GM21717 (cell line): Measurements from ENCODE around the gene RAB34.

Source experiments
- ATAC-seq: cut with Tn5 transposase; IDR thresholded peaks from one replicate; pipeline ENCODE4 v1.9.1; 2021; ENCODE audit warnings: mild to moderate bottlenecking, moderate library complexity; ENCODE audit not compliant: unreplicated experiment

RAB34 gene, protein sequence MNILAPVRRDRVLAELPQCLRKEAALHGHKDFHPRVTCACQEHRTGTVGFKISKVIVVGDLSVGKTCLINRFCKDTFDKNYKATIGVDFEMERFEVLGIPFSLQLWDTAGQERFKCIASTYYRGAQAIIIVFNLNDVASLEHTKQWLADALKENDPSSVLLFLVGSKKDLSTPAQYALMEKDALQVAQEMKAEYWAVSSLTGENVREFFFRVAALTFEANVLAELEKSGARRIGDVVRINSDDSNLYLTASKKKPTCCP

DNA sequence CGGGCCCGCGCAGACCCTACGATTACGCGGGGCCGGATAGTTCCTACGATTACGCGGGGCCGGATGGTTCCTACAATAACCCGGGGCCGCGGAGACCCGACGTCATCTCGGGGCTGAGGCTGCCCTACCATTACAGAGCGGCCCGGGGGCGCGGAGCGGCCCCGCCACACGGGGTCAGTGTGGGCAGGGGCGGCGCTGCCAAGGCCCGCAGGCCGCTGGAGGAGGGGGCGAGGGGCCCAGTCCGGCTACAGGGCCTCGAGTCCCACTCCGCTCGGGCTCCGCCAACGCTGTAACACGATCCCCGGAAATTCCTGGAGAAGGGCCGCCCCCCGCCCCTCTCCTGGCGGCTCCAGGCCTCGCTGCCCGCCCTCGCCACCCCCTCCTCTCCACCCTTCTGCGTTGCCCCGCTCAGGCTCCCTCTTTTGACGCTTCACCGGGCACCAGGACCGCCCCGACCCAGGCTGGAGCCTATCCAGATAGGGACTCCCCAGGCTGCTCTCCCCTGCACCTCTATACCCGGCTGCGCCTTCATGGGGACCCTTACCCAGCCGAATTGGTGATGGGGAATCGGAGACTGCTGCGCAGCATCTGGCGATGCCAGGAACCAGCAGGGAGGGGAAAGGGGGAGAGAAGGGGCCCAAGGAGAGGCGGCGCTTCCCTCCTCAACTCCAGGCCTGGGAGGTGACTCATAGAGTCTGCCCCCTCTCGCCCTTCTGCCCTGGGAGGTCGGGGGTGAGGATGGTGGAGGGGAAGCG is at the start of gene RAB34:
Gene RAB34, minus strand, starts transcription at position 291 of the 755 bp plus-strand sequence. CDS start 602 bp downstream, outside the sequence.
- ATAC-seq, result no peak

DNA sequence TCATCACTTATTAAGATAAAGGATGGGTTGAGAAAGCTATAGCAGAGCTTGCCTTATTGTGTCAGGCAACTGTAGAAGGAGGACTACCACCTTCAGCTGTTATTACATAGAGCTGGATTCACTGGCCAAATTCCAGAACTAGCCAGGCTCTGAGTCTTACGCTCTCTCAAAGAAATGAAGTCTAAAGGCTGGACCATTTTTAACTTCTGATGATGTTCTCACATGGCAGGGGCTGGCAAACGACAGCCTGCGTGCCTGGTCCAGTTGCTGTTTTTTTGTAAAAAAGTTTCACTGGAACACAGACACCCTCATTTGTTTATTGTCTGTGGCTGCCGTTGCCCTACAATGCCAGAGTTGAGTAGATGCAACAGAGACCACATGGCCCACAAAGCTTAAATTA is 47.4 kb upstream of the RAB34 start:
- no peak for ATAC-seq

DNA sequence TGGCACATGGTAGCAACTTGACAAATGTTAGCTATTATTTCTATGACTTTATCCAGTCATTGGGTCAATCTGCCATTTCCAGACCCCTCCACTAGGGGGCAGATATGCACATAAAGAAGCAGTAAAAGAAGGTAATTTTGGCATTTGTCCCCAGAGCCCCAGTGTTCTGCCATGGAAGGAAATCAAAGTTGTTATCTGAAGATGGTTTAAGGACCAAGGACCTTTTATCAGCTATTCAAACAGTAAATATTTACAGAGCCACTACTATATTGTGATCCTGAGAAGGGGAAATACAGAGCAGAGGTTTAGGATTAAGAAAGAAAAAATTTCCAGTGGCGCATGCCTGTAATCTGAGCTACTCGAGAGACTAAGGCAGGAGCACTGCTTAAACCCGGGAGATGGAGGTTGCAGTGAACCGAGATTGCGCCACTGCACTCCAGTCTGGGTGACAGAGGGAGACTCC is 46.2 kb upstream of the RAB34 start:
- no peak for ATAC-seq

- ATAC-seq, result no peak
Measured at GRCh38 chr17:28763137-28763799, 45.6 kb upstream of the RAB34 start.

DNA sequence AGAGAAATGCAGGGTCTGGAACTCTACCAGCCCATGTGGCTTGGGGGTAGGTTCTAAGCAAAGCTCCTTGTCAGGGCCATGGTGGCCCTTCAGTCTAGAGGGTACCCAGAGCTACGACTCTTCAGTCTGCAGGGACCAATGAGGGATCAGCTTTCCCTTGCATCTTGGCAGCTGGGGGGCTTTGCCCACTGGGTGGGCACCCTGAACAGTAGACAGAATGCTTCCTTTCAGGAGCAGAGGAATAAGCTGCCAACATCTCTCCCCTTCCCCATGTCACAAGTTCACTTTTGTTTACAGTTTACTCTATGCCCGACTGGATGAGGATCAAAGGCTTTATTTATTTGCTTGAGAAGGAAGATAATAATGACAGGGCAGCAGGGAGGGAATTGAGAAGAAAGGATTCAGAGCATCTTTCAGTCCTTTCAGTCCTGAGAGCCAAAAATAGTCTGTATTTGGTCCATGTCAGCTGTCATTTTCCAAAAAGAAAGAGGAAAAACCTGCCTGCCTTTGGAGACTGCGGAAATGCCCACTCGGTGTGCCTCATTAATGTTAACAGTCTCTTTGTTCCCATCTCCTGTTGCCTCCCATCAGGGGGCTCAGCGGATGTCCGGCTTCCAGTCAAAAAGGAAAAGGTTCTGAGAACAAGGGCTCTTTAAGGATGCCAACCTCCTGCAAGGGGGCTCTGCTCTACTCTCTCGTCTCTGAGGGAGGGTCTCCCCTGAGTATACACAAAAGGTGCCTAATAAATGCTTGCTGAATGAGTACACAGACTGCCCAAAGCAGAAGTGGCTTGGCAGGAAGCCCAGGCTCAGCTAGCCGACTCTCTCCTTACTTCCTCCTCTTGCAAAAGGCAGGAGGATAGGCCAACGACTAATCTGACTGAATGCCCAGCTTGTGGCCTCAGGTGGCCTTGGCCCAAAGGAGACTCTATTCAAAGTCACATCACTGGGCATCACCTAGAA is 43.2 kb upstream of the RAB34 start:
- no peak for ATAC-seq

DNA sequence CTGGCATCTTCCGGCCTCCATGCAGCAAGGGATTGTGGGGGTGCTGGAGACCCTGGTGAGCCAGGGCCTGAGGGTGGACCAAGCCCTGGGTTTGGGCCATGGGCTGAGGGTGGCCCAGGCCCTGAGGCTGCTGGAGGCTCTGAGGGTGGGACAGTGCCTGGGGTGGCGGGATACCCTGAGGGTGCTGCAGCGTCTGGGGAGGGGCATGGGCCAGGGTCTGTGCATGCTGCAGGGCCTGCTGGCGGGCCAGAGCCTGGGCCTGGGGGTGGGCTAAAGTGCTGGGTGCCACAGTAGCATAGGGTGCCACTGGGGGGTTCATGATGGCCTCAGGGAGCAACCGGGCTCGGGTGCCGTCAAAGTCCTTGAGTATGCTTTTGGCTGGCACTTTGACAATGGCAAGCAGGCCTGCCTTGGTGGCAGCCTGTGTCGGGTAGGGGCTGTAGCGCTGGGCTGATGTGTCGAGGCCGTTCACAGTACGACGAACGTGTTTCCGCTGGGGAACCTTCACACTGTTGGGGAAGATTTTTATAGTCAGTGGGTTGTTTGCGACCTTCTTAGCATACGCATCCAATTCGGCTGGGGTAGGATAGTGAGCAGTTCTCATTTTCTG is 41.7 kb upstream of the RAB34 start:
- ATAC-seq, result no peak

DNA sequence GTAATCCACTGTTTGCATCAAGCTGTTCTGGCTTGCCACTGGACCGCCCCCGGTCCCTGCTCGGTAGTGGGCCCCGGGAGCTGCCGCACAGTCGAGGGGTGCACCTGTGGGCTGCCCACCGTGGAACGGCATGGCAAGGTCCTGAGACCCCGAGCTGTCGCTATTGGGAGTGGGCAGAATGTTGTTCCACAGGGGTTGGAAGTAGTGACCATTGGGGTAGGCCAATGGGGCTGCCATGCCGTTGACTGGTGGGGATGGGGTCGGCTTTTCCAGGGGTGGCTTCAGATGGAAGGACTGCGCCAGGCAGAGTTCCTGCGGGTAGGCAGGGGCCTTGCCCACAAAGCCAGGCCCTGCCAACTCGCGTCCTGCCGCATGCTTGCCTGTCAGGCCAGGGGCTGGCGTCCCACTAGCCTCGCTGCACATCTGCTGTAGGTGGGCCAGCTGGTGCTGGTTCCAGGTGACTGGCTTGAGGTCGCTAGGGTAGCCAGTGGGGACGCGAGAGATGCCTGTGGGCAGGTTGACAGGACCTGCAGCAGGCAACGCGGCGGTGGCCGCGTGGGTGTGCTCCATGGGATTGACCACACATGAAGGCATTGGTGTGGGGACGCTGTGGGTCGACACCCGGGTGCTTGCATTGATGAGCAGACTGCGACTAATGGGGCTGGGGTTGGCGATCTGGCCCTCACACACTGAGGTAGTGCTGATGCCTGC is 40.9 kb upstream of the RAB34 start:
- no peak for ATAC-seq

DNA sequence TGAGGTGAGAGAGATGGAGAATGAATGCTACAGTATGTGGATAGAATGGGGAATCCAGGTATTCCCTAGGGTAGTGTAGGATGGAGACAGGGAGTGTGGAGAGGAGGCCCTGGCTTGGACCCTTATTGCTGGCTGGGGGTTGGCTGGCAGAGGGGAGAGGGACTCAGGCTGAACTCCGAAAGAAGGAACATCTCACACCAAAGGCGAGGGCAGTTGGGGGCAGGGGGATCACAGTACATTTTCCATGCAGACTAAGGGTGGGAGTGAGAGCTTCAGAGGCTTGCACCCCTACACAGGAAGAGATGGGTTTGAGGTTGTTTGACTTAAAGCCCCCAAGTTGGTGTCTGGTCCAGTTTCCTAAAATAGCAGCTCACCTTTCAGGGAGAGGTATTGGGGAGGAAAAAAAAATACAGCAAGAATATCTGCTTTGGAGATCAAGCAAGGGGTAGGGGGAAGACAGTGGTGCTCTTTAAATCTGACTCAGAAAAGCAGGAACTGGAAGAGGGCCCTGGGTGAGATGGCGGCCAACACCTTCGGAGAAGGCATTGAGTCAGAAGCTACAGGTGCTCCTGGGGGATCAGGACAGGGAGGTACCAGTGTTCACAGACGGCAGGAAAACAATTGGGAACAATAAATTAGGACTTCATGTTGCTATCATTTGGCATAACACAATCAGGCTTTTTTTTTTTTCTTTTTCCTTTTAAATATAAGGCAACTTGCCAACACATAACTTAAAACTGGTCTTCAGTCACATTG is 38.6 kb upstream of the RAB34 start:
- ATAC-seq, result no peak

DNA sequence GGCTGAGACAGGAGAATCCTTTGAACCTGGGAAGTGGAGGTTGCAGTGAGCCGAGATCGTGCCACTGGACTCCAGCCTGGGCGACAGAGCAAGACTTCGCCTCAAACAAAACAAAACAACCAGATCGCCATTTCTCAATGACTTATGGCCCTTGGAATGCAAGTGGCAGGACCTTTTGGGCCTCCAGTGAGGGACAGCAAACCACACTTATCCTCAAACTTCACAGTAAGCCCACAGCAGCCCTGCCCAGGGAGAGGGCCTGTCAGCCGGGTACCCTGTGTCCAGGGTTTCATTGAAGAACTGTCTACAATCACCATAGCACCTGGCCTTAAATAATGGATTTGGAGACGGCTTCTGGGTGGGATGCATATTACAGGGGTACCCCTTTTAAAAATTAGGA is 37.8 kb upstream of the RAB34 start:
- ATAC-seq, result no peak

DNA sequence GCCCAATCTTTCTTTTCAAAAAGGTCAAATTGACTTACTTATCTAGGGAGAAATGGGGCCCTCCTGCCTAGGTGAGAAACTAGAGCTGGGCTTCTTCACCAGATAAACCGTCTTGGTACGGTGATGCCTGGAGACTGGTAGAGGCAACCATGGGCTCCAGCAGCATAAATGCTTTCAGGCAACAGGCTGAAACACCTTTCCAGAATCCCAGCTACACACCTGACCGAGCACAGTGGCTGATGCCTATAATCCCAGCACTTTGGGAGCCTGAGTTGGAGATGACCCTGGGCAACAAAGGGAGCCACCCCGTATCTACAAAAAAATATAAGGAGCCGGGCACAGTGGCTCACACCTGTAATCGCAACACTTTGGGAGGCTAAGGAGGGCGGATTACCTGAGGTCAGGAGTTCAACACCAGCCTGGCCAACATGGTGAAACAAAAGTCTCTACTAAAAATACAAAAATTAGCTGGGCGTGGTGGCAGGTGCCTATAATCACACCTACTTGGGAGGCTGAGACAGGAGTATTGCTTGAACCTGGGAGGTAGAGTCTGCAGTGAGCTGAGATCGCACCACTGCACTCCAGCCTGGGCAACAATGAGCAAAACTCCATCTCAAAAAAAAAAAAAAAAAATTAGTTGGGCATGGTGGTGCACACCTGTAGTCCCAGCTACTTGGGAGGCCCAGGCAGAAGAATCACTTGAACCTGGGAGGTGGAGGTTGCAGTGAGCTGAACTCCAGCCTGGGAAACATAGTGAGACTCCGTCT is 34.1 kb upstream of the RAB34 start:
- no peak for ATAC-seq

DNA sequence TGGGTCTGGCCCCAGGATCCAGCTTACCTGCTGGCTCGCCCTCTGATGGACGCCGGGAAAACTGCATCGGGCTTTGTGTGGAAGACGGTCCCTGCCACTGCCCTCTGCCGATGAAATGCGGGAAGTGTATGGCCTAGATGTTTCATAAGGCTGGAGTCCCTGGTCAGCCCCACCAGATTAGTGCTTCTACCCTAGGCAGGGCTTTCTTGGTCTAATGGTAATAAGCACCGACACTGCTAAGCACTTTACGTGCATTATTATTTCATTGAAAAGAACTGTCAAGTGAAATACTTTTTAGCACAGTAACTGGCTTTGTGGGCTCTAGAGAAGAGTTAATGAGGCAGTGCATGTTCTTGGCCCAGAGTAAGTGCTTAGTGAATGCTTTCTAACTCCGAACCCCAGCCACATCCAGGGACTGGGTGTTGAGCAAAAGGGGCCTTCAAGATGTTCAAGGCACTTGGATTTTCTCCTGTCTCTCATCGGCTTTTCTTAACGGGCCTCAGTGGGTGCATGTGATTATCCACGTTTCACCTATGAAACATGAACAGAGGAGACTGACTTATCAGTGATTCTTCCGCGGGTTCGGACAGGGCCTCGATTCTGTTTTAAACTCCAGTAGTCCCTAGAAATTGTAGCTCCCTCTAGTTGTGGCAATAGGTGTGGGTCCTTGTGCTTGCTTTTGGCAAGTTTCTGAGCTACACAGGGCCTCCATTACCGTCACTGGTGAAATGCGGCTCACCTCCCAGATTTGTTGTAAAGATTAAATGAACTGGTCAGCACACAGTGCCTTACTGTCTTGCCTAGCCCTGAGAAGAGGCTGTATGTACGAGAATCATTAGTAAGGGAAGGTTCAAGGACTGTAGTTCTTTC is 32.7 kb upstream of the RAB34 start:
- ATAC-seq, result peak; percentile 52

GRCh38 chr17:28749516-28750177 is 32.0 kb upstream of the RAB34 start:
- ATAC-seq, result no peak

GRCh38 chr17:28748852-28749515 is 31.3 kb upstream of the RAB34 start:
- ATAC-seq, result no peak

DNA sequence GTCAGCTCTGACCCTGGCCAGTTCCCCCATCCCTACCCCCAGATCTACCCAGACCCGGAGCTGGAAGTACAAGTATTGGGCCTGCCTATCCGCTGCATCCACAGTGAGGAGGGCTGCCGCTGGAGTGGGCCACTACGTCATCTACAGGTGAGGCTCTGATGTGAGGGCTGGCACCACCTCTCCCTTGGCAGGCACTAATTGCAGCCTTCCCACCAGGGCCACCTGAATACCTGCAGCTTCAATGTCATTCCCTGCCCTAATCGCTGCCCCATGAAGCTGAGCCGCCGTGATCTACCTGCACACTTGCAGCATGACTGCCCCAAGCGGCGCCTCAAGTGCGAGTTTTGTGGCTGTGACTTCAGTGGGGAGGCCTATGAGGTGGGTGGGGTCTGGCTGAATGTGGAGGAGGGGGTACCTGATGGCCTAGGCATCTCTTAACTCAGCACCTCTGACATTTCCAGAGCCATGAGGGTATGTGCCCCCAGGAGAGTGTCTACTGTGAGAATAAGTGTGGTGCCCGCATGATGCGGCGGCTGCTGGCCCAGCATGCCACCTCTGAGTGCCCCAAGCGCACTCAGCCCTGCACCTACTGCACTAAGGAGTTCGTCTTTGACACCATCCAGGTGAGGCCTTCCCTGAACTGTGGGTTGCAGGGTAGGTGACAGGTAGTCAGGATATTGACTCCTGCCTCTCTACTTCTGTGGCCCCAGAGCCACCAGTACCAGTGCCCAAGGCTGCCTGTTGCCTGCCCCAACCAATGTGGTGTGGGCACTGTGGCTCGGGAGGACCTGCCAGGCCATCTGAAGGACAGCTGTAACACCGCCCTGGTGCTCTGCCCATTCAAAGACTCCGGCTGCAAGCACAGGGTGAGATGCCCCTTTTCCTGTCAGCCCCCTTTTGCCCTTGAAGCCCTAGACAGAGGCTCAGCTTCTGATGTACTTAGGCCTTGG is 30.4 kb upstream of the RAB34 start:
- no peak for ATAC-seq

GRCh38 chr17:28747051-28747691 is 29.5 kb upstream of the RAB34 start:
- ATAC-seq, result no peak
